SK-N-SH (cell line): ENCODE data around the gene JAKMIP3.

Source experiments
- CTCF ChIP-seq: fragments of 200-600 bp; sonication (generic); IDR thresholded peaks from 2 replicates; pipeline ENCODE4 v1.6.1; 2017; ENCODE audit warnings: antibody characterized with exemption, mild to moderate bottlenecking, moderate library complexity
- EP300 ChIP-seq, 2 experiments: IDR thresholded peaks; 2 replicates each; pipeline versions ENCODE4 v1.4.0 to v1.6.1; 2012; ENCODE audit warnings: borderline replicate concordance in 1 of 2, low read depth in 1 of 2, low read length in 1 of 2
- FOXJ3 ChIP-seq: sonication (generic); formaldehyde crosslinking; IDR thresholded peaks from 2 replicates; pipeline ENCODE4 v1.5.1; 2020; ENCODE audit warnings: mild to moderate bottlenecking, missing genetic modification reagents
- GABPA ChIP-seq: IDR thresholded peaks from 2 replicates; pipeline ENCODE4 v1.4.0; 2012; ENCODE audit warnings: low read depth, mild to moderate bottlenecking
- NFIC ChIP-seq: IDR thresholded peaks from 2 replicates; pipeline ENCODE4 v1.4.0; 2012; ENCODE audit warnings: borderline replicate concordance
- POLR2AphosphoS5 ChIP-seq: IDR thresholded peaks from 2 replicates; pipeline ENCODE4 v1.6.1; 2012; ENCODE audit warnings: low read depth, low read length
- RCOR1 ChIP-seq: fragments of 150-350 bp; IDR thresholded peaks from 2 replicates; pipeline ENCODE4 v1.6.1; 2017; ENCODE audit warnings: antibody characterized with exemption, low read length
- TAF1 ChIP-seq: IDR thresholded peaks from 2 replicates; pipeline ENCODE4 v1.6.1; 2012; ENCODE audit warnings: low read depth, mild to moderate bottlenecking, low read length, moderate library complexity, borderline replicate concordance
- YY1 ChIP-seq: IDR thresholded peaks from 2 replicates; pipeline ENCODE4 v1.4.0; 2012; ENCODE audit warnings: low read depth, mild to moderate bottlenecking
- TF ChIP-seq, protein P1 (sequence below): fragments of 150-350 bp; IDR thresholded peaks from 2 replicates; pipeline ENCODE4 v1.6.1; 2017; ENCODE audit warnings: antibody characterized with exemption, low read length, low read depth, borderline replicate concordance

- TF ChIP-seq TAF1 (no peak), CTCF (no peak), YY1 (no peak), POLR2AphosphoS5 (no peak), NFIC (no peak), FOXJ3 (CRISPR knock-in tag) (no peak), GABPA (no peak), EP300 (IDR thresholded peaks at IDR 0.05; ENCODE audit: borderline replicate concordance in 1 of 2, low read depth in 1 of 2, low read length in 1 of 2) (no peak), RCOR1 (no peak)
- TF ChIP-seq, protein P1, sequence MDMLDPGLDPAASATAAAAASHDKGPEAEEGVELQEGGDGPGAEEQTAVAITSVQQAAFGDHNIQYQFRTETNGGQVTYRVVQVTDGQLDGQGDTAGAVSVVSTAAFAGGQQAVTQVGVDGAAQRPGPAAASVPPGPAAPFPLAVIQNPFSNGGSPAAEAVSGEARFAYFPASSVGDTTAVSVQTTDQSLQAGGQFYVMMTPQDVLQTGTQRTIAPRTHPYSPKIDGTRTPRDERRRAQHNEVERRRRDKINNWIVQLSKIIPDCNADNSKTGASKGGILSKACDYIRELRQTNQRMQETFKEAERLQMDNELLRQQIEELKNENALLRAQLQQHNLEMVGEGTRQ, result no peak
Measured at GRCh38 chr10:132110111-132110521, 44.4 kb downstream of the JAKMIP3 start.
